Erythroblast (primary cell): ENCODE measurements around the gene WDR43.

Experiments
- GATA1 ChIP-seq: IDR thresholded peaks from 2 replicates; pipeline ENCODE4 v1.6.1; 2011; ENCODE audit warnings: low read depth, mild to moderate bottlenecking, control low read depth, low read length, moderate library complexity
- POLR2A ChIP-seq: IDR thresholded peaks from 2 replicates; pipeline ENCODE4 v1.6.1; 2011; ENCODE audit warnings: mild to moderate bottlenecking, low read length

DNA sequence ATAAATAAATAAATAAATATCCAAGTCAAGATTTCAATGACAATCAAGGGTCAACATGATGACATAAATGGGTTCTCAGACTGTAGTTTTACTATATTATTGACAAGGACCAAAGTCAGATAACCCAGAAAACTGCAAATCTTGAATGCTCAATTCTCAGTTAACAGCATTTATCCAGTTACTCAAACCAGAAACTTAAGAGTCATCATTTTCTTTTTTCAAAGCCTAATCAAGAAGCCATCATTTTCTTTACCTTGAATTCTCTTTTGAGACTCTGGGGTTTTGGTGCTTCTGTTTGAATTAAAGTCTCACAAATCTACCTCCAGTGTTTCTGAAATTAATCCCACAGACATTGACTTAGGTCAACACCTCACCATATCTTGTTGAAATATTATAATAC lies 38.5 kb upstream of the WDR43 start:
- no peak for TF ChIP-seq POLR2A
- TF ChIP-seq GATA1, result no peak
